ENCODE results near the gene CNKSR2. TPM values are rescaled to one million over a fixed set of nuclear protein-coding genes. Genes with fewer than 3 reads are reported as not detected.

Gene CNKSR2
- total and polyA plus RNA-seq, 8 donors: 0.58 to 33.8 (median 4.2) TPM

GRCh38 chrX:21661316-21661715 lies 287.1 kb downstream of the CNKSR2 start:
- no peaks in the 10 kb centered on the region for H3K36me3 ChIP-seq
- intact Hi-C loops (cut with DNase I; ENCODE audit: low total_unique reads): no loop called here
- peaks cover 0 to 8% (median 0%) of the 10 kb centered on the region in 4 donors for H3K4me1 ChIP-seq
- TF ChIP-seq EP300 (IDR thresholded peaks at IDR 0.05) (no peak), POLR2AphosphoS5 (IDR thresholded peaks at IDR 0.05) (no peak), CTCF (IDR thresholded peaks at IDR 0.05) (no peak), POLR2A (IDR thresholded peaks at IDR 0.05) (no peak)
- H3K4me3 ChIP-seq: no peak overlapping the region
- peaks cover 0 to 9% (median 0%) of the 10 kb centered on the region in 4 donors for H3K9me3 ChIP-seq
- no peak overlapping the region for H3K27ac ChIP-seq
- peaks cover 0 to 33% (median 26%) of the 10 kb centered on the region in 3 donors for H3K27me3 ChIP-seq
- DNase-seq: no peak
- 63 to 81% (median 73%) methylated on average over 5 to 6 of the region's 6 CpGs for WGBS, 5 donors

GRCh38 chrX:21662761-21663160 lies 288.5 kb downstream of the CNKSR2 start:
- Histone ChIP-seq H3K36me3 (no peaks in the 10 kb centered on the region), H3K27ac (no peak overlapping the region), H3K27me3 (peaks cover 0 to 19% (median 12%) of the 10 kb centered on the region in 3 donors), H3K9me3 (no peaks in the 10 kb centered on the region), H3K4me1 (peaks cover 0 to 8% (median 0%) of the 10 kb centered on the region in 4 donors), H3K4me3 (no peak overlapping the region)
- 54 to 77% (median 67%) methylated on average over 4 of the region's 4 CpGs for WGBS, 5 donors
- TF ChIP-seq EP300 (IDR thresholded peaks at IDR 0.05) (no peak), CTCF (IDR thresholded peaks at IDR 0.05) (no peak), POLR2A (IDR thresholded peaks at IDR 0.05) (no peak), POLR2AphosphoS5 (IDR thresholded peaks at IDR 0.05) (no peak)
- DNase-seq: no peak
- intact Hi-C loops (cut with DNase I; ENCODE audit: low total_unique reads): no loop called here

GRCh38 chrX:21666252-21666651 lies 292.0 kb downstream of the CNKSR2 start:
- H3K4me3 ChIP-seq: no peak overlapping the region
- intact Hi-C loops (cut with DNase I; ENCODE audit: low total_unique reads): no loop called here
- no peaks in the 10 kb centered on the region for H3K36me3 ChIP-seq
- H3K4me1 ChIP-seq: no peaks in the 10 kb centered on the region
- no peaks in the 10 kb centered on the region for H3K9me3 ChIP-seq
- 60 to 95% (median 81%) methylated on average over 4 of the region's 4 CpGs for WGBS, 5 donors
- TF ChIP-seq POLR2AphosphoS5 (IDR thresholded peaks at IDR 0.05): no peak
- no peak for TF ChIP-seq POLR2A (IDR thresholded peaks at IDR 0.05)
- TF ChIP-seq EP300 (IDR thresholded peaks at IDR 0.05): no peak
- TF ChIP-seq CTCF (IDR thresholded peaks at IDR 0.05): no peak
- no peak for DNase-seq
- peaks cover 0 to 8% (median 0%) of the 10 kb centered on the region in 3 donors for H3K27me3 ChIP-seq
- H3K27ac ChIP-seq: no peak overlapping the region

- Histone ChIP-seq H3K27ac (no peak overlapping the region), H3K27me3 (peaks cover 0 to 7% (median 0%) of the 10 kb centered on the region in 3 donors), H3K36me3 (no peaks in the 10 kb centered on the region), H3K4me1 (no peaks in the 10 kb centered on the region), H3K4me3 (no peak overlapping the region), H3K9me3 (no peaks in the 10 kb centered on the region)
- DNase-seq: no peak
- WGBS, 5 donors: 63 to 87% (median 81%) methylated on average over 4 of the region's 4 CpGs
- intact Hi-C loops (cut with DNase I; ENCODE audit: low total_unique reads): no loop called here
- TF ChIP-seq EP300 (IDR thresholded peaks at IDR 0.05) (no peak), POLR2A (IDR thresholded peaks at IDR 0.05) (no peak), CTCF (IDR thresholded peaks at IDR 0.05) (no peak), POLR2AphosphoS5 (IDR thresholded peaks at IDR 0.05) (no peak)
These were observed 292.5 kb downstream of the CNKSR2 start for GRCh38 chrX:21666679-21667078.
